Measurements from ENCODE around the gene JPH3.

DNA sequence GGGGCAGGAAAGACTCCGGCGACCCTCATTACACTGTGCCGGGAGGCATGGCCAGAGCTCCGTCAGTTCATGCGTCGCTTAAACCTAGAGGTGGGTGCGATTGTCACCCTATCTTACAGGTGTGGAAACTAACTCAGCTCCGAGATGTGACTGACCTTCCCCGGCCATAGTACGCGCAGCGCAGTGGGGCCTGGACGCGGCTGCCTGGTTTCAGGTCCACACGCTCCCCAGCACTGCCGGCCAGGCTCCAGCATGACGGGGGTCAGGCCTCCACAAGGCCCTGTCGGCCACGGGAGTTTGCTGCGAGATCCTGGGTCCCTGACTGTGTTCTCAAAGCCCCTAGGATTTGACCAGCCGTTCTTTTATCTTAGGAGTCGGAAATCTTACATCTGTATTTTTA lies 34.4 kb downstream of the JPH3 start:
- TF ChIP-seq, protein P1, sequence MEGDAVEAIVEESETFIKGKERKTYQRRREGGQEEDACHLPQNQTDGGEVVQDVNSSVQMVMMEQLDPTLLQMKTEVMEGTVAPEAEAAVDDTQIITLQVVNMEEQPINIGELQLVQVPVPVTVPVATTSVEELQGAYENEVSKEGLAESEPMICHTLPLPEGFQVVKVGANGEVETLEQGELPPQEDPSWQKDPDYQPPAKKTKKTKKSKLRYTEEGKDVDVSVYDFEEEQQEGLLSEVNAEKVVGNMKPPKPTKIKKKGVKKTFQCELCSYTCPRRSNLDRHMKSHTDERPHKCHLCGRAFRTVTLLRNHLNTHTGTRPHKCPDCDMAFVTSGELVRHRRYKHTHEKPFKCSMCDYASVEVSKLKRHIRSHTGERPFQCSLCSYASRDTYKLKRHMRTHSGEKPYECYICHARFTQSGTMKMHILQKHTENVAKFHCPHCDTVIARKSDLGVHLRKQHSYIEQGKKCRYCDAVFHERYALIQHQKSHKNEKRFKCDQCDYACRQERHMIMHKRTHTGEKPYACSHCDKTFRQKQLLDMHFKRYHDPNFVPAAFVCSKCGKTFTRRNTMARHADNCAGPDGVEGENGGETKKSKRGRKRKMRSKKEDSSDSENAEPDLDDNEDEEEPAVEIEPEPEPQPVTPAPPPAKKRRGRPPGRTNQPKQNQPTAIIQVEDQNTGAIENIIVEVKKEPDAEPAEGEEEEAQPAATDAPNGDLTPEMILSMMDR (IDR thresholded peaks at IDR 0.05; ENCODE audit: low read depth, low read length, poor library complexity, severe bottlenecking) = peak; percentile 5
- TF ChIP-seq EZH2phosphoT487 (IDR thresholded peaks at IDR 0.05; ENCODE audit: borderline replicate concordance, low read length) = no peak

Measured in DOHH2 (cell line).